NCI-H524 treated with DMSO at 0.1 percent for 48 hours (cell line): ENCODE data around the gene MRPL49.
"Not testable (repeated sequence)": the region's sequence is repeated elsewhere in the genome, so short reads cannot be mapped to it uniquely, and the experiment has no call there.

ENCODE experiments used
- DNase-seq: peaks from one replicate; lab custom pipeline; 2025; lab: John Stamatoyannopoulos, UW

MRPL49 gene

DNA sequence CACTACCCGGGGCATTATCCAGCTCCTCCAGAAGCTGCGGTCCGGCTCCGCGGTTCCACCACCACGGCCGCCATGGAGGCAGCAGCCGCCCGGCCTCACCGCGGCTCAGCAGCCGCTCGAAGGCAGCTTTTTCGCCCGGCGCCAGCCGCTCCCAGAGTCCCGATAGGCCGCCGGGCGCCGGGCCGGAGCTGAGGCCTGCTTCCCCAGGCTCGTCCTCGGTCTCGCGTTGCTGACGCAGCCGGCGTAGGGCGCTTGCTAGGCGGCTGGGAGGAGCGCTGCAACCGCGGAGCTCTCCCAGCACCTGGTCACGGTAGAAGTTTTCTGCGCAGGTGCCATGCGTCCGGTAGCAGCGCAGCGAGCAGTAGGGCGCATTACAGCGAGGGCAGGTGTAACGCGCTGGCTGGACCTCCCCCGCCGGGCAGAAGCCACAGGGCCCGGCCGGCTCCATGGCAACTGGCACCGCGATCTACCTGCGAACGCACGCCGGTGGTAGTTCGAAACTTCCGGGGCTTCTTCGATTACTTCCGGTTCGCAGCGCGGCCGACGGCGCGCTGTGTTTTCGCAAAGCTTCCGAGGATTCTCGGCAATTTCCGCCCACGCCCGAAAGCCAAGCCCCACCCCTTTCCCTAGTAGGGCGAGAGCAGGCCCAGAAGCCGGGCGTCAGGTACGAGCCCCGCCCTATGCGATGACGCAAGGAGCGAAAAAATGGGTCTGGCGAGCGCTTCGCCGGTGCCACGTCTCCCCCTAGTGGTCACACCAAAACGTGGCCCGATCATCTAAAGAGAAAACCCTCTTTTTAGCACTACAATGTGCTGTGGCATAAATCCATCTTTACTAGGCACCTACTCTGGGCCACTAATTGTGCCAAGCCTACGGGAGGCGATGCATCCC is 4.7 kb upstream of the MRPL49 start, which contains the start of gene ZNHIT2:
Gene ZNHIT2, minus strand, starts transcription at position 496 of the 891 bp plus-strand sequence. Its CDS starts 48 bp downstream, at position 448.
- peak; percentile 74 for DNase-seq

DNA sequence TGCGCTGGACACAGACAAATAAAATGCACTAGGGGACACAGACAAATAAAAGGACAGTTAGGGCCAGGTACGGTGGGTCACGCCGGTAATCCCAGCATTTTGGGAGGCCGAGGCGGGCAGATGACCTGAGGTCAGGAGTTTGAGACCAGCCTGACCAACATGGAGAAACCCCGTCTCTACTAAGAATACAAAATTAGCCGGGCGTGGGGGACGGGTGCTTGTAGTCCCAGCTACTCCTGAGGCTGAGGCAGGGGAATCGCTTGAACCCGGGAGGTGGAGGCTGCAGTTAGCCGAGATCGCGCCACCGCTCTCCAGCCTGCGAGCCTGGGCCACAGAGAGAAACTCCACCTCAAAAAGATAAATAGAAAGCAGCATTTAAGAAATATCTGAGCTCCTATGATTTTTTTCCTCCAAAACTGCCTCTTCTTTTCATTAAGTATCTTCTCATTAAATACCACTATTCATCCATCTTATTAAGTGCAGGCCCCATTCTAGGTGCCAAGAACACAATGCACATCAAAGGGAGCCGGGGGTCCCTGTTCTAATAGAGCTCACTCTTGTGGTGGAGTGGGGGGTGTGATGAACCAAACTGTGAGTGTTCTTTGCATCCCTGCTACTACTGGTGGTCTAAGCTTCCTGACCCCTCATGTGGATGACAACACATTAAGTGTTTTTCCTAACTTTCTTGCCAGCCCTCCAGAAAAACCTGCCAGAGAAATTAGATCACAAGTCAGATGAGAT is 3.9 kb upstream of the MRPL49 start:
- DNase-seq, result no peak

GRCh38 chr11:65118891-65119669 is 3.0 kb upstream of the MRPL49 start:
- DNase-seq, result not testable (repeated sequence)

GRCh38 chr11:65119670-65119995 is 2.5 kb upstream of the MRPL49 start:
- DNase-seq, result no peak

GRCh38 chr11:65120831-65121230 is 1.3 kb upstream of the MRPL49 start:
- DNase-seq, result no peak

DNA sequence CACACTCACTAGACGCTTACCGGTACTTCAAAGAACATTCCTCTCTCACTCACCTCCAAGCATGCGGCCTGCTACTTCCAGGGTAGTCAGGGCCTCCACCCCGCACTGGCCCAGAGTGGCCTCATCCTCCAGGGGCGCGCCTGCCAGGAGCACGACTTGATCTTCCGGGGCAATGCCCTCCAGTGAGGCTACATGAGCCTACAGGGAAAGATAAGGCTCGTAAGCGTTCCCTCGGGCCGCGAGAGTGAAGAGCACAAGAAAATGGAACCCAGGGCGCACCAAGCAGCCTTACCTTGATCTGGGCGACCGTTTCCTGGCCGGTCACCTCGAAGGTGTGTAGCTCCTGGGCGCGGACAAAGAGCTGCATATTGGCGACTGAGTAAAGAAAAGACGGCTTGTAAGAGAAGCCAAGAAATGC is 665 bp upstream of the MRPL49 start:
- DNase-seq, result no peak

DNA sequence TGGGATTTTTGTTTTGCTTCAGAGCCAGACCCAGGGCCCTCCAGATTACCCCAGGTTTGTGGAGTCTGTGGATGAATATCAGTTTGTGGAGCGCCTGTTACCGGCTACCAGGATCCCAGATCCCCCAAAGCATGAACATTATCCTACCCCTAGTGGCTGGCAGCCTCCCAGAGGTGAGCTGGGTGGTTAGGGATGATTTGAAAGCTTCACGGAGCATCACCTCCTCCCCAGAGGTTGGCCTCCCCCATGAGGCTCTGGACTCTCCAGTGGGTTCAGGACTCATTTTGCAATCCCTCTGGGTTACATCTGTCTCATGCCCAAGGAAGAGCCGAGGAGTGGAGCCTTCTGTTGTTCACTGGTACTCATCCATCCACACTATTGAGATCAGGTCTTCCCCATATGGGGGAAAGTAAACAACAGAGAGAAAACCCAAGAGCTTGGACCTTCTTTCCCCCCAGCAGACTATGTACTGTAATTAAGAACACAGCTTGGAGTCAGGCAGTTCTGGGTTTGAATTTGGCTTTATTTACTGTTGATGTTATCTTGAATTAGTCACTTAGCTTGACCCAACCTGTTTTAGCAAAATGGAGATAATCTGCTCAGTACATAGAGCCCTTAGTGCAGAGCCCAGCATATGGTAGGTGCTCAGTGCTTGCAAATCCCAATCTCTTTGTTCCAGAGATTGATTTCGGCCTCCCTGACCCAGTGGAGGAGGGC is 2.5 kb downstream of the MRPL49 start:
- DNase-seq, result no peak

DNA sequence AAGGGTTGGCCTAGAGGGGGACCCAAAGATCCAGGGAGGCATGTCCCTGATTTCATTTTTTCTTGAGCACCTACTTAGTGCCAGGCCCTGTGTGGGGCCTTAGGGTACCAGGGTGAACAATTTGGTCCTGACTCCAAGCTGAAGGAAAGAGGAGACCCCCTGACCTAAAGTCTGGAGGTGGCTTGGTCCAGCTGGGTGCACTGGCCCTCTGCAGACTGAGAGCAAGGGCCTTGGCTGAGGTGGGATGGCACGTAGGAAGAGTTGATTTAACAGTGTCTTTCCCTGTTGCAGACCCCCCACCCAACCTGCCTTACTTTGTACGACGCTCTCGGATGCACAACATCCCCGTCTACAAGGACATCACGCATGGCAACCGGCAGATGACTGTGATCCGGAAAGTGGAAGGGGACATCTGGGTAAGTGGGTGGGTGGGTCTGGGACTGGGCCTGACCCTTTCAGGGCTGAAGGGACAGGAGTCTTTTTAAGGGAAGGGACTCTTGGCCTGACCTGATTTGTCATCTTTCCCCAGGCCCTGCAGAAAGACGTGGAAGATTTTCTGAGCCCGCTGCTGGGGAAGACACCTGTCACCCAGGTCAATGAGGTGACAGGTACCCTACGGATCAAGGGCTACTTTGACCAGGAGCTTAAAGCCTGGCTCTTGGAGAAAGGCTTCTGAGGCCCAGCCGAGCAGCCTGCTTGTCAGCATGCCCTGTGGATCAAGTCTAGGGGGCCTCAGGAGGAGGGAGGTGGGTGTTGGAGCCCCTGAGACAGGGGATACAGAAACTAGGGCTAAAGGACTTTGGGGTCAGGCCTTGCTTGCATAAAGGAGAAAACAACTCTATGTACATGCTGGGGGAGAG is 3.3 kb downstream of the MRPL49 start:
- DNase-seq, result no peak

- no peak for DNase-seq
Measured at GRCh38 chr11:65126624-65127274, 4.6 kb downstream of the MRPL49 start.

GRCh38 chr11:65127473-65128181 is 5.5 kb downstream of the MRPL49 start:
- no peak for DNase-seq

- no peak for DNase-seq
Measured at GRCh38 chr11:65128182-65129145, 6.3 kb downstream of the MRPL49 start.

- no peak for DNase-seq
Measured at GRCh38 chr11:65129649-65130441, 7.7 kb downstream of the MRPL49 start.

DNA sequence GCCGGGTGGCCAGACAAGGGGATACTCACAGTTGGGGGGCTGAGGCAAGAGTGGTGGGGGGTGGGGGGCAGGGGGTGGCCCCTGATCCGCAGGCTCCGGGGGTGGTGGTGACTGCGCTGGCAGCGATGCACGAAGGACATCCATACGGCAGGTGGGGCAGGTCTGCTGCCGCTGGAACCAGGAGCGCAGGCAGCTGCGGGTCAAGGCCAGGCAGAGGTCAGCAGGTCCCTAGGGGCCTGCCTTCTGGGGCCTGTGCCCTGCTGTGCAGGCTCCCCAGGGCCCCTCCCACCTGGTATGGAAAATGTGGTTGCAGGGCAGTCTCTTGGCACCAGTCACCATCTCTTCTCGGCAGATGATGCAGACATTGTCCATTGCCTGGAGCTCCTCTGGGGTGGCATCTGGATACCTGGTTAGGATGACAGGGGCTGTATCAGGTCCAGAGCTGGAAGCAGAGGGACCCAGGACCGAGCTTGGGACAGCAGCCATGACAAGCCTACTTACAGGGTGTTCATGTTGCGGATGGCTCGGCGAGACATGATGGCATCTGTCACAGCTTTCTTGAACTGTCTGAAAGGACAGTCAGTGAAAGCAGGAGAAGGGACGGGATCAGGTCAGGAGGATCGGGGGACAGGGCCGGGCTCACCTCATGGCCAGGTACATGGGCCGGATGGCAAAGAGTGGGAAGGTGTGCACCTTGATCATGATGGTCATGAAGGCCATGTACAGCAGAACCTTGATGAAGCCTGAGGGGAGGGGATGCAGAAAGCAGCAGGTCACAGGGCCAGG is 8.7 kb downstream of the MRPL49 start:
- DNase-seq, result no peak

DNA sequence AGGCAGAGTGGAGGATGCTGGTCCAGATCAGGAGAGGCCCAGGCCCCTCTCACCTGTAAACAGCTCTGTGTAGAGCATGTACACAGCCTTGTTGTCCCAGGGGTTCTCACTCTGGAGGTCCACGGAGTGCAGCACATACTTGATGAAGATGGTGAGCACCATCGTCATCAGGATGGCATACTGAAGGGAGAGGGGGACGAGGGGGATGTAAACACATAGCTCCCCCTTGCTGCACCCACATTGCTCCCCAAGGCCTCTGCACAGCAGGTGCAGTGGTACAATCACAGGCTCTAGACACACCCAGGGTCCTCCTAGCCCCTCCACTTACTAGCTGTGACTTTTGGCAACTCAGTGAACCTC is 9.3 kb downstream of the MRPL49 start:
- no peak for DNase-seq

DNA sequence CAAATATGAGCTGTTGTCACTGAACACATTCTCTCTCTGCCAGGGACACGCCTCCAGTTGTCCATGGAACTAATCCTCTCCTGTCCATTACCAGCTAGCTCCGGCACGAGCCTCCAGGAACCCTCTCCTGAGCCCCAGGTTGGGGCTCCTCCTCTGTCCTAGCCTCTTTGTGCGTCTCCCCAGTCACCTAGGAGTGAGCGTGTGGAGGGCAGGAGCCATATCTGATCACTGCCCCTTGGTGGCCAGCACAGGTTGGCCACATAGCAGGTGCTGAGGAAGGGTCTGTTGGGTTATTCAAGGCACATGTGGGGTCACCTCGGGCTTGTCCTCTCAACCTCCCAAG is 9.7 kb downstream of the MRPL49 start:
- no peak for DNase-seq

- DNase-seq, result no peak
Measured at GRCh38 chr11:65132238-65132987, 10.3 kb downstream of the MRPL49 start.
